Neural progenitor cell (in vitro differentiated cells): ENCODE measurements around the gene AKAP8.

Source experiments
- EZH2 ChIP-seq: fragments of 200-600 bp; sonication (generic); IDR thresholded peaks from 2 replicates; pipeline ENCODE4 v1.6.1; 2017; ENCODE audit warnings: antibody characterized with exemption, mild to moderate bottlenecking, moderate library complexity
- EZH2phosphoT487 ChIP-seq: fragments of 200-600 bp; sonication (generic); IDR thresholded peaks from 2 replicates; pipeline ENCODE4 v1.6.1; 2017; ENCODE audit warnings: antibody characterized with exemption
- TF ChIP-seq, protein P1 (sequence below): fragments of 200-600 bp; sonication (generic); IDR thresholded peaks from 2 replicates; pipeline ENCODE4 v1.5.1; 2017; ENCODE audit warnings: antibody characterized with exemption, mild to moderate bottlenecking

DNA sequence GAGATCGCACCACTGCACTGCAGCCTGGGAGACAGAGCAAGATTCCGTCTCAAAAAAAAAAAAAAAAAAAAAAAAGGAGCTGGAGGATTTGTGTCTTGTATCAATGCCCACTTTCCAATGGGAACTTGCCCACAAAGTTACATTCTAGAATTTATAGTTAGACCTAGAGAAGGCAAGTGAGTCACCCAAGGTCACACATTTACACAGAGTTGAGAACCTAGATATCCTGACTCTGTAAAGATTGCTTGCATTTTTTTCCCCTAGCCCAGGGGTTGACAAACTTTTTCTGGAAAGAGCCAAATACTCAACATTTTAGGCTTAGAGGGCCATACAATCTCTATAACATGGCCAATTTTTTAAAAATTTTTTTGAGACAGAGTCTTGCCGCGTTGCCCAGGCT lies 39.5 kb downstream of the AKAP8 start:
- TF ChIP-seq, protein P1, sequence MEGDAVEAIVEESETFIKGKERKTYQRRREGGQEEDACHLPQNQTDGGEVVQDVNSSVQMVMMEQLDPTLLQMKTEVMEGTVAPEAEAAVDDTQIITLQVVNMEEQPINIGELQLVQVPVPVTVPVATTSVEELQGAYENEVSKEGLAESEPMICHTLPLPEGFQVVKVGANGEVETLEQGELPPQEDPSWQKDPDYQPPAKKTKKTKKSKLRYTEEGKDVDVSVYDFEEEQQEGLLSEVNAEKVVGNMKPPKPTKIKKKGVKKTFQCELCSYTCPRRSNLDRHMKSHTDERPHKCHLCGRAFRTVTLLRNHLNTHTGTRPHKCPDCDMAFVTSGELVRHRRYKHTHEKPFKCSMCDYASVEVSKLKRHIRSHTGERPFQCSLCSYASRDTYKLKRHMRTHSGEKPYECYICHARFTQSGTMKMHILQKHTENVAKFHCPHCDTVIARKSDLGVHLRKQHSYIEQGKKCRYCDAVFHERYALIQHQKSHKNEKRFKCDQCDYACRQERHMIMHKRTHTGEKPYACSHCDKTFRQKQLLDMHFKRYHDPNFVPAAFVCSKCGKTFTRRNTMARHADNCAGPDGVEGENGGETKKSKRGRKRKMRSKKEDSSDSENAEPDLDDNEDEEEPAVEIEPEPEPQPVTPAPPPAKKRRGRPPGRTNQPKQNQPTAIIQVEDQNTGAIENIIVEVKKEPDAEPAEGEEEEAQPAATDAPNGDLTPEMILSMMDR, result no peak
- TF ChIP-seq EZH2, result no peak
- TF ChIP-seq EZH2phosphoT487, result no peak
